Measurements from ENCODE around the gene ATP6V1B1.

The ATP6V1B1 gene

DNA sequence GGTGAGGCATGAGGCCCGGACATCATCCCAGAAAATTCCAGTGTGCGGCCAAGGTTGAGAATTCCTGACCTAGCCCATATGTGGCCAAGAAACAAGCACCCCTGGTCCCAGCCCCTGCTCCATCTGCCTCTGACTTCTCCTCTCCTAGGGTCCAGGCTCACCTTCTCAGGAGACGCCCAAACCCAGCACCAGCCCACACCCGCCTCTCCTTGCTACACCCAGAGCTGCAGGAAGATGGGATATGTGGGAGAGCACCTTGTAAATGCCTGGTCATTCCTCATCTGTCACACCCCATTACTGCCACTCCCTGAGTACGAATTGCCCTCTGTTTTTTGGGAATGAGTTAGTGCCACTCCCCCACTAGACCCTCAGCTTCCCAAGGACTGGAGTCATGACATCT, 7.3 kb upstream of the ATP6V1B1 start:
- no peak for DNase-seq

DNA sequence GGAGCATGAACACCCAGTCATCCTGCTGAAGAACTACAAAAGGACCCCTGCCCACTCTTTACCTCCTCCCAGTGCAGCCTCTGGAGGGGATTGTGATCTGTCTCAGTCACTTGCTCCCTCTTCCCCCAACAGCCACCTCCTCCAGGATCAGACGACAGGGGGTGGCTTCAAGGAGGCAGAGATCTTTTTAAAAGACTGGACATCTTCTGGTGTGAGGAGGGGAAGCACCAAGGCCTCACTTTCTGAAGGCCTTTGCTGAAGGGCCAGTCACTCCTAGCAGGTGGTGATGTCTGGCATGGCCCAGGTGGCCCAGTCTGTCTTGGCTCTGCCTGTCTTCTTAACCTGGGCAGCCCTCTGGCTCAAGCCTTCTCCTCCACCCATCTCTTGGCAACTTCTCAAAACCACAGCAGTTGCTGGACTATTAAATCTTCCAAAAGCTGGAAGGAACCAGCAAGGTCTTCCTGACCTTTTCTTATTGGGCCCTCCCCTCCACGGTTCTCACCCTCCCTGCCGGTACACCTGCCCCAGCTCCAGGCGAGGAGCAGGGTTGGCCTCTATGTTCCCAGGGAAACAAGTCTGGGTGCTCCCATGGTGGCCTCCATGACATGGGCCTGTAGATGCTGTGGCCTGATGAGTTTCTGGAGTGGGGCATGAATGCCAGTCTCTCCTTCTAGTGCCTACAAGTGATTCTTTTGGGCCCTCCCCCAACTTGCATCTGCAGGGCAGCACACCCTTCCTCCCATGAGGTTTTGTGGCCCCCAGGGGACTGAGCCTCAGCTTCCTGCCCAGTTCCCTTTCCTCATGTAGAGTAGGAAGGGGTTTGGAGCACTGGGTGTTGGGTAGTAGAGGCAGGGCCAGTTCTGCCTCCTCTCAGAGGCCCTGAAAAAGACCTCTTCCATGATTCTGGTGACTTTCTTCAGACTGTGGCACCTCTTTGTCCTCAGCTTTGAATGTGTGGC, 5.0 kb upstream of the ATP6V1B1 start:
- DNase-seq, result no peak

DNA sequence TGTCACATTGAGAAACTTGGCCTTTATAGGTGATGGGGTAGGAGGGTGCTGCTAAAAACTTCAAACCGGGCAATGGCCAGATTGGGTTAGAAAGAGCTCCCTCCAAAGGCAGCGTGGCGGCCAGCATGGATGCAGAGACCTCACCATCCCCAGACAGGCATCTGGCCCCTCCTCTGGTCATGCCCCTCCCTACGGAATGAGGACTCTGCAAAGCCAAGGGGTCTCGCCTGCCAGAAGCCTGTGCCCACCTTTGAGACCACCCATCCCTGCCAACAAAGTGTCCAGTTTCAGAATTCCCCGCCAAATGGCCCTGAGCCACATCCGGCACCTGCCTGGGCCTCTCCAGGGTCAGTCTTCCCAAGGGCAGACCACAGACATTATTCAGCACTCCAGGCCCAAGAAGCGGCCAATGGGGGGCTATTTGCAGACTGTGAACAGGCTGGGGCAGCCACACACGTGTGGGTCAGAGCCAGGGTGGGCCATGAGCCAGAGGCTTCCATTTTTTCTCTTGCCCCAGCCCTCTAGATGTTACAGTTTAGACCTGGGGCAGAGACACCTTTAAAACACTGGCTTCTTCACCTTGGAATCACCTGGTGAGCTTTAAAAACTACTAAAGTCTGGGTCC, 4.2 kb upstream of the ATP6V1B1 start:
- no peak for DNase-seq

DNA sequence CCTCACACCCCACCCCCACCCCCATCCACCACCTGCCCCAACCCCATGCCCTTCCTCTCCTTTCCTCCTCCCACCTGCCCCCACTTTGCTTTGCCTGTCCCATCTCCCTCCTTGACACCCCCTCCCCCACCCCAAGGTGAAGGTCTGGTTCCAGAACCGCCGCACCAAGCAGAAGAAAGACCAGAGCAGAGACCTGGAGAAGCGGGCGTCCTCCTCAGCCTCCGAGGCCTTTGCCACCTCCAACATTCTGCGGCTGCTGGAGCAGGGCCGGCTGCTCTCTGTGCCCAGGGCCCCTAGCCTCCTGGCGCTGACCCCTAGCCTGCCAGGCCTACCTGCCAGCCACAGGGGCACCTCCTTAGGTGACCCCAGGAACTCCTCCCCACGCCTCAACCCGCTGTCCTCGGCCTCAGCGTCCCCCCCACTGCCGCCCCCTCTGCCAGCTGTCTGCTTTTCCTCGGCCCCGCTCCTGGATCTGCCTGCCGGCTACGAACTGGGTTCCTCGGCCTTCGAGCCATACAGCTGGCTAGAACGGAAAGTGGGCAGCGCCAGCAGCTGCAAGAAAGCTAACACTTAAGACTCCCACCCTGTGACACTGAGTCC, 3.0 kb upstream of the ATP6V1B1 start:
- no peak for DNase-seq

DNA sequence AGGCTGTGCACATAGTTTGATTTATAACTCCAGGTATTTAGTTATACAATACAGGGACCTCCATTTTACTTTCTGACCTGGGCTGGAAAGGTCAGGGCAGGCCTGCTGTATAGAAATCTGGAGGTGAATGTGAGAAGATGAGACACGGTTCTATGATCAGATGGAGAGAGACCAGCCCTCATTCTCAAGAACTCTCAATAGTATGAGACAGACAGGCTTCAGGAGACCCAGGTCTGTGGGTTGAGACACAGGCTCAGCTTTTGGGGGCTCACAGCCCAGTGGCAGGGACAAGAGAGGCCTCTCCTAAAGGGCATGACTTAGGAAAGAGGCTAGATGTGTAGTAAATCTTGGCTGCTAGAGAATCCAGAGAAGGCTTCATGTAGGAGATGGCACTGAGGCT, 719 bp upstream of the ATP6V1B1 start:
- no peak for DNase-seq

DNA sequence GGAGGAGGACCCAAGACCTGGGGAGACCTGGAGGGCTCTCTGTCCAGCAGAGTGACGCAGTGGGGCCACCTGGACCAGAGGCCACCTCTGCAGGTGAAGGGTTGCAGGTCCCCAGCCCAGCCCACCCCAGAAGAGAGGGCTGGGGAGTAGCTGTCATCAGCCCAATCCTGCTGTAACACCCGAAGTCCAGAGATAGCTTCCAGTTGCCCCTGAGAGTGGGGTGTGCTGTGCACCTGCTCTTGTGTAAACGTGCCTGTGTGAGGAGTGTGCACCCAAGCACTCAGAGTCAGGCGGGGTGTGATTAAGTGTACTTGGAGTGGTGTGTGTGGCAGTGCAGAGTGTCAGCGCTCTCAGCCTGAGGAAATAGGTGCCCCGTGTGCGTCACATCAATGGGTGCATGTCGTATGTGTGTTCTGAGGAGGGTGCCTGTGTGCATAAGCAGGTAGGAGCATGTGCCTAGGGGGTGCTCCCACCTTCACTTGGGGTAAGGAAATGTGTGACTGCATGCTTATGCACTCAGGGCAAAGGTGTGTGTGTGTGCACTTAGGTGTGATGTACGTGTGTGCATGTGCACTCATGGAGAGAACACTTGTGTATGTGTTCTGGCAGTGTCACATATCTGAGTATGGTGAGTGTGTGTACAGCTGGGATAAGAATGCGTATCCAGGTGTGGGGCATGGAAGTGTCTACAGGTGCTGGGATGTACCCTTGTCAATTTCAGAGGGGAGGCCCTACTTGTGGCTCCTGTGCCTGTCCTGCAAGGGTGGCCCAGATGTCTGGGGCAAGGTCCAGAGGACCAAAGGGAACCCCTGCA, 672 bp downstream of the ATP6V1B1 start:
- DNase-seq, result no peak

DNA sequence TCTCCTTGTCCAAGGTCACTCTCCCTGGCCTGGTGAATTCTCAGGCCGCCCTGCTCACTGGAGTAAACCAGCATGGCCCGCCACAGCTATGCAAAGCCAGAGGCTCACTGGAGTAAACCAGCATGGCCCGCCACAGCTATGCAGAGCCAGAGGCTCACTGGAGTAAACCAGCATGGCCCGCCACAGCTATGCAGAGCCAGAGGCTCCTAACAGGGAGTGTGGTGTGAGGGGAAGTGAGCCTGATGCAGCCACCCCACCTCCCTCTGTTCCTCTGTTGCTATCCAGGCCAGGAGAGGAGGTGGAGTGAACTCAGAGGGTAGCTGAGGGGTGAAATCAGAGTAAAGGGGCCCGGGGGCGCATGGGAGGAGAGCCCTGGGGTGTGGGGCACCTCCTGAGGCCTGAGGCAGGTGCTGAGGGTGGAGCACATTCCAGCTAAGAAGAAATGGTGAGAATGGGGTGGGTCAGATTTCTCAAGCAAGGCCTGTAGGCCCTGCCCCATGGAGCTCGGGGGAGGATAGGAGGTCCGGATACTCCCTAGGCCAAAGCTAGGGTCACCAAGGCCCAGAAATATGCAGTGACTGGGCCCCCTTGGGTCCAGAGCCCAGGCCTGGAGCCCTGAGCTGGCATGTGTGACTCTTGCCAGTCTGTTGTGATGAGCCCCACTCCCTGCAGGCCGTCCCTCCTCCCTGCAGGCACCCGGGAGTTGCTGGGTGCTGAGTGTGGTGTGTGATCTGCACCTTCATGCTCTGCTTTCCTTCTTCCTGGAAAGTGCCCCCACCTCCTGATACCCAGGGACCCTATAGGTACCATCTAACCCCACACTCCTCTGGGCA, 1.5 kb downstream of the ATP6V1B1 start:
- no peak for DNase-seq

DNA sequence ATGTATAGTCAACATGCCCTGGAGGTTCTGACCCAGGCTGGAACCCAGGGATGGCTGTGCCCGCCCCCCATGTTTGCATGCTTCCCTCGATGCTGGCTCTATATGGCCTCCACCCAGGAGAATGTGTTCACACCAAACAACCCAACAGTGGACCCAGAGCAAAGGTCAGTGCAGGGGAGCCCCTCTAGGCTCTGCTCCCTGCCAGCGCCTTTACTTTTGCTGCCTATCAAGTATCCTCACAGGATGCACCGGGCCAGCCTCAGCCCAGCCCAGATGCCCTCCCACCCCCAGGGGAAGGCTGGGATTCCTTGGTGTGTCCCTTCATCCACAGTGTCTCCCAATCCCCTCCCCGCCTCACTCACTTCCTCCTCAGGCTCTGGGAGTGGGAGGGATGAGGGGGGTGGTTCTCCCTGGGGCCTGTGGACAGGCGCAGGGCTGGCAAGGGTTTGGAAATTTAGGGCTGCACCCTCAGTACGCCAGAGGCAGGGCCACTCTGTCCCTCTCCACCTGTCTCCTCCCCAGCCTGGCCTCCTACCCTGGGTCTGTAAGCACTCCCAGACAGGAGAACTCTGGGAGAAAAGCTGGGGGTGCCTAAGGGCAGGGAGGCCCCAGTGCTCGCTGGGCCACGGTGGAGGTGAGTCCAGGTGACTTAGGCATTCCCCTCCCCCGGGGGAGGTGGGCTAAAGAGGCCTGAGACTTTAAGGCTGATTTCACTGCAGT, 2.3 kb downstream of the ATP6V1B1 start:
- no peak for DNase-seq

DNA sequence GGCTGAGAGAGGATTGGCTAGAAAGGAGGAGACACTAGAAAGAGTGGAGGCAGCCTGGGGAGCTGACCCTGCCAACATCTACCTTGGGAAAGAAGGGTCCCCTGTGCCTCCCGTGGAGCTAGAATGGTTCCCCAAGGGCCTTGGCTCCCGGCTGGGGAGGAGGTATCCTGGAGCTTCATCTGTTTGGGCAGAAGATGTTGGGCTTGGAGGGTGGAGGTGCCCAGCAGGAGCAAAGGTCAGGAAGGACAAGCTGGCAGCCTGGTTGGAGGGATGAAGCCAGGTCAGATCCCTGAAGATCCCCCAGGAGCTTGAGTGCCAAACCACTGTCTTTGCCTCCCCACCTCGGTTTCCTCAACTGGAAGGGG, 2.9 kb downstream of the ATP6V1B1 start:
- no peak for DNase-seq

DNA sequence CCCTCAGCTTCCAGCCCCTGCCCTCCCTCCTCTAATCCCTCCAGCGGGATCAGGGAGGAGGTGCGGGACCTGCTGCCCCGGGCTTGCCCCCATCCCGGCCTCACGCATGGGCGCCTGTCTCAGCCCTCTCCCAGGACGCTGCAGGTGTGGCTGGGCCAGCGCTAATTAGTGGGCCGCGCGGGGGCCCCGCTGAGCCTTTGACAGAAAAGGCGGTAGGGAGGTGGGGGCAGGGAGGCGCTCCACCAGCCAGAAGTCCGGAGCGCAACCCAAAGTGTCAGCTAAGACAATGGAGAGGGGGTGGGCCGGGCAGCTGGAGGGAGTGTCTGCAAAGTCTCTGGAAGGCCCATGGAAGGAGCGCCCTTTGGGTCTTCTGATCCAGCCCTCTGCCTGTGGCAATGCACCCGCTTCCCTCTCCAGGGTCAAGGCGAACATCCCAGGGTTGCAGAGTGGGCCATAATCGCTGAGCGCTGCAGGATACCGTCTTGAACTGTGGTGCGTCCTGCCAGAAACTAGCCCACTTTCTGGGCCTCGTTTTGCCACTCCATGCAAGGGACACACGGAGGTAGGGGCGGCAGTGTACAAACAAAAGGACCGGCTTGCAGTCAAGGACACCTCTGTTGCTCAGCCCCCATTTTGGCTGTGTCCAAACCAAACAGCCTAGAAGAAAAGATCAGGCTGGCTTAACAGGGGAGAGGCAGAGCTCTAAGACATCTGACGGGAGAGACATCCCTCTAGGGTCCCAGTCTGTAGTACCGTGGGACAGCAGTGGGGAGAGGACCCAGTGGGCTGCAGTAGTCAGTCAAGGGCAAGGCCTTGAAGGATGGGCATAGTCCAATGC, 3.5 kb downstream of the ATP6V1B1 start:
- DNase-seq, result no peak

DNA sequence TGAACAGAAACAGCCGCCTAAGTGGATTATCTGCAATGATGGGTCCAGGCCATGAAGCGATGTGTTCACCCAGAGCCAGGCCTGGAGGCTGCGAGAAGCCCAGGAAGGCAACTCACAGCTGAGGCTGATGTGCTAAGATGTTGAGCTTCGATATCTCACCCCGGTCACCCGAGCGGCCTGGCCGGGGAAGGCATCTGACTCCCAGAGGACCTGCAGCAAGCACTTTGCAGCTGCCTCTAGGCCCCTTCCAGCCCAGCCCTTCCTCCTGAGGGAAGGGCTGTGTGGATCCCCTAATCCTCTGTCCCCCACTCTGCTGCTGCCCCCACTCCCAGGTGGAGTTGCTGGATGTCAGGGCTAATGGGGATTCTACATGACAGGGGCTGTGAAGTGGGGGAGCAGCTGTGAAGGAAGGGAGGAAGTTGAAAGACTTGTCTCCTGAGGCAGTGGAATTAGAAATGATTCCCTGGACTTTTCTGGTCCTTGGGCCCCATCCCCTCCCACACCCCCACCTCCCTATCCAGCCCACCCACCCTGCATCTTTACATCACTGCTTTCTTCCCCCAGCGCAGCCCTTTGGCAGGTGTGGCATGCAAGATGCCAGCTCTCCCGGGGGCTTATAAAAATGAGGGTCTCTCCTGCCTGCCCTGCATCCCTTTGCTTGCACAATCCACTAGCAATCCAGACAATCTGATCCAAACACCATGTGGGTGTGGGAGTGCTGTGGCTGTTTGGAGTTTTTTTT, 4.3 kb downstream of the ATP6V1B1 start:
- DNase-seq, result no peak

DNA sequence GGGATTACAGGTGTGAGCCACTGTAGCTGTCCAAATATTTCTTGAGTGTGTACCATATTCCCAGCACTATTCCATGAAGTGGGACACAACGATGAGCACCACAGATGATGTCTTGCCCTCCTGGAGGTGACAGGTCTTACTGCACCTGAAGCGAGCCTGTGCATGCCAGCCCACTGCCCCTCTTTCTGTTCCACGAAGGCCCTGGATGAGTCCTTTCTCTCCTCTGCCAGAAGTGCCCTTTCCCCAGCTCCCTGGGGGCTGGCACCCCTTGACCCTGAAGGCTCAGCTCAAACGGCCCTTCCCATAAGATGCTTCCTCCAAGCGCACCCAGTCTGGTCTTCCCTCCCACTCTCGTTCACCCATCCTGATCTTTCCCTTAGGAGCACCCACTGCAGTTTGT, 5.5 kb downstream of the ATP6V1B1 start:
- DNase-seq, result no peak

DNA sequence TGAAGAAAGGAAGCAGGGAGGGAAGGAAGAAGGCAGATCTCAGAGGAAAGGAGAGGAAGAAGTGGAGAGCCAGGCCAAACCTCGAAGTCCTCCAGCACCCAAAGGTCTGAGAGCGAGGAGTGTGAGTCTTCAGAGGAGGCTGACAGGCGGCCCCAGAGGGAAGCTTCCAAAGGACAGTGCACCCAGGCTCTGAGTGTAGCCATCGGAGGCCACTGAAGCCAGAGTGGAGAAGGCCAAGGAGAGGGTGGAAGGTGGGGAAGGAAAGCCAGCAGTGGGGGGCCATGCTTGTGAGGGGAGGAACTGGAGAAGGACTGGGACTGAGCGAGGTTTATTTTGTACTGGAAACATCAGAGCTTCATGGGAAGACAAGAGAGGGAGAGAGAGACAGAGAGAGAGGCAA, 6.0 kb downstream of the ATP6V1B1 start:
- no peak for DNase-seq

DNA sequence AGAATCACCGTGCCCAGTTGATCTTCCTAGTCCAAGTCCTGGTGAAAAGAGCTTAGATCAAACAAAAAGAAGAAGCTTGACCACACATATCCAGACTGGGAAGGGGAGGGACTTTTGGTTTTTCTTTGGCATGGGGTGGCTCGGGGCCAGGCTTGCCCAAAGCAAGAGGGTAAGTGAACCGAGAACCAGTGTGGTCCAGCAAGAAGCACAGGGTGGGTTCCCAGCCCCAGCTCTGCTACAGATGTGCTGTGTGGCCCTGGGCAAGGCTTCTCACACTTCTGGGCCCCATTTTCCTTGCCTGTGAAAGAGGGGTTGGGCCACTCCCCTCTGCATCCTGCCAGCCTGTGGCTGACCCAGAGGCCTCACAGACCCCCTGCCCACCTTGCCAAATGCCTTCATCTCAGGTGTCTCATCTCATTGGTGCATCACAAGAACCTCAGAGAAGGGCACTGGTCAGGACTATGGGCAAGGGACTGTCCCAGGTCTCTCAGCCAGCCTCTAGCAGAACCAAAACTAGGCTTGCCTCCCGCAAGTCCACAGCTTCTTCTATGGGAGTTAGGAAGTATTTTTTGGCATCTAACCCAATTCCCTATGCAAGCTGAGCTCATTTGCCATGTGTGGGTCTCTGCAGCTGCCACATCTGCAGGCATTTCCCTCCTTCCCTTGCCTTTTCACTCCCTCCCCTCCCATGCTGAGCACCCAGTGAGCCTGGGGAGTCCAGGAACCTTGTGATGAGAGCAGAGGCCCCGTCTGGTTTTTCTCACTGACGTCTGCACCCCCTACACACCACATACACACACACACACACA, 6.9 kb downstream of the ATP6V1B1 start:
- DNase-seq, result no peak

DNA sequence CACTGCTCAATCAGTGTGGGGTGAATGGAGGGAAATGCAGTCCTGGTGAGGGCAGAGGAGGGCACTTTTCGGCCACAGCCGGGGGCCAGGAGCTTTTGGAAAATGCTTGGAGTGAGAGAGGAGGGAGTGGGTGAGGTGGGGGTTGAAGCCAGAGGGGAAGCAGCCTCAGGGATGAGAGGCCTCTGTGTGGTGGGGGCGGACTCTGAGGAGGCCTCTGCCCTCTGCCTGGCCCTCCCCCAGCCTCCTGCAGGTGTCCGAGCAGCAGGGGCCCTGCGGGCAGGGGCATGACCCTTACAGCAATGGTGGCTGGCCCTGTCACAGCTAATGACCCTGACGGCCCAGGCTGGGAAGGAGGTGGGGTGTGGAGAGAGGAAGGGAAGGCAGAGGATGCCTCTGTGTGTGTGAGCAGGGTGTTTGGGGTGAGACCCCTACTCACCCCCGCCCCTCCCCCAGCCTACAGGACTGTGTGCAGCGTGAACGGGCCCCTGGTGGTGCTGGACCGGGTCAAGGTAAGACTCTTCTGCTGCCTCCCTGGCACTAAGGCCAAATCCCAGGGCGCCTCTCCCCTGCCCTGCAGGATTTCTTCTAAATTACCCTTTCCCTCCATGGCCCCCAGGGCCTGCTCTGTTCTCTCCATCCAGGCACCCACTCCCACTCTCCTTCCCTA, 7.6 kb downstream of the ATP6V1B1 start:
- DNase-seq, result no peak

DNA sequence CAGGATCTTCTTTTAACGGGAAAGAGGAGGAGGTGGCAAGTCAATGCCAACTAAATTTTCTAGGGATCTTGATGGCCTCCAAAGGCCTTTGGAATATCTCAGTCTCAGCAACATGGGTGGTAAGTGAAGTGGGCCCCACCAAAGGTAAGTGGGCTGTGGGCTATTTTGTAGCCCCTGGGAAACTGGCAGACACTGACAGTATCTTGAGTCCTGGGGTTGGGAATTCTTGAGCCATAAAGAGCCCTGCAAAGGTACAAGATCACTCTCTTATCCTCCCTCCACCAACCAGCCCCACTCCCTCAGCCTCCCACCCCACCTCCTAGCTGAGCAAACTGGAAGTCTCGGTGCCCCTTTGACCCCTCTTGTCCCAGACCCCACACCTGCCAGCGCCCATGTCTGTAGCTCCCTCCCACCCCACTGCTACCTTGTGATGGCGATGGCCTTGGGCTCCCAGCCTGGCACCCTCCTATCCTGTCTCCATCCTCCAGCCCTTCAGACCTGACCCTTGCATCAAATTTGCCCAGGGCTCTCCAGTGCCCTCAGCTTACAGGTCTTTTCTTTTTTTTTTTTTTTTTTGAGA, 8.5 kb downstream of the ATP6V1B1 start:
- no peak for DNase-seq

DNA sequence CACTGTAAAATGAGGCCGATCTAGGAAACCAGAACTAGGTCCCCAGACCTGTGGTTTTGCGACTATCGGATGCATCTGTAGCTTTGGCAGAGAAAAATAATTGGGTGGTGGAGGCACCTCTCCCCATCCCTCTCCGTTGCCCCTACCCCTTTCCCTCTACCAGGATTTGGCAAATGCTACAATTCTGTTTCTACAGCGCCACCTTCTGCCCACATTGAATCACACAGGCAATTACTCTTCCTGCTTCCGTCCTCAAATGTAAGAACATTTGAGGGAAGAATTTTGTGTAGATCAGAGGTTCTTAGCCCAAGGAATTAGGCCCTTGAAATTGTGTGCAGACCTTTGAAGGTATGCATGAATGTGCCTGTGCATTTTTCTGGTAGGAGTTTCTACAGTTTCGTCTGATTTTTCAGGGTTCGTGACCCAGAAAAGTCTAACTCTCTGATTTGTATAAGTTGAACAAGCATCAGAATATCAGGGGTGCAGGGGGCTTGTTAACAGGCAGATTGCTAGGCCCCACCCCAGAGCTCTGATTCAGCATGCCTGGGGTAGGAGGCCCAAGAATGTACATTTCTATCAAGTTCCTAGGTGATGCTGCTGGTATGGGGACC, 11.2 kb downstream of the ATP6V1B1 start:
- peak; percentile 33 to 64 for DNase-seq
